HL-60 (cell line): ENCODE data around the gene EGFLAM.

ENCODE experiments used
- GABPA ChIP-seq: IDR thresholded peaks from 2 replicates; pipeline ENCODE4 v1.6.1; 2012; ENCODE audit warnings: low read depth
- POLR2AphosphoS5 ChIP-seq: IDR thresholded peaks from 2 replicates; pipeline ENCODE4 v1.6.1; 2012; ENCODE audit warnings: low read depth
- SPI1 ChIP-seq: IDR thresholded peaks from 2 replicates; pipeline ENCODE4 v1.6.1; 2012; ENCODE audit warnings: low read depth, mild to moderate bottlenecking, borderline replicate concordance
- TF ChIP-seq, protein P1 (sequence below): IDR thresholded peaks from one replicate; pipeline ENCODE4 v1.5.1; 2011; ENCODE audit warnings: low read length, control low read depth, inconsistent platforms; ENCODE audit not compliant: insufficient read depth
- TF ChIP-seq, protein P2 (sequence below): IDR thresholded peaks from 2 replicates; pipeline ENCODE4 v1.6.1; 2012; ENCODE audit warnings: low read depth; ENCODE audit not compliant: insufficient replicate concordance

DNA sequence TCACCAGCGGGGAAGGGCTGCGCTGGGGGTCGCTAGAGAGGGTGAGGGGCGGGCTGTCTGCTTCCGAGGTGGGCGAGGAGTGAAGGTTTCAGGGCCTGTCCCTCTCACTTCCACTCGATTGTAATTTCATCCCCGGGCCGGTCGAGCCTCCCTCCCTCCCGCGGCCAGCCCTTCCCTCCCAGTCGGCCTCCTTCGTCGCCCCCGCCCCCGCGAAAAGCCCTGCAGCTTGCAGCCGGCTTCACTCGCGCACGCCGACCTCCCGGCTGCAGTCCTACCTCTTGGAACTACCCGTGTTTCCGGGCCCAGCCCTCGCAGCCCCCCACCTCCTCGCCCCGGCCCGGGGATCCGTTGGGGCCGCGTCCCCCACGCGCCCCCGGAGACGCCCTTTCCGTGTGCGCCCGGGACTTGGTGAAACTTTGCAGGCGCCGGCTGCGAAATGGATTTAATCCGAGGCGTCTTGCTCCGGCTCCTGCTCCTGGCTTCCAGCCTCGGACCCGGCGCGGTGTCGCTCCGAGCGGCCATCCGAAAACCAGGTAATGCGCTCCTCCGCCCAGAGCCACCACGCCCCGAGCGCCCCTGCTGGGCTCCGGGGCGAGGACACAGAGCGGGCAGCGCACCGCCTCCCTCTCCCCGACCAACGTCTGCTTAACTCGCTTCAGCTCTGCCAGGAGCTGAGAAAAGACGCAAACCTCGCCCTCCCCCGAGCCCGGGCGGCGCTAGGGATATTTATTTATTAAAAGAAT is at the start of gene EGFLAM:
- TF ChIP-seq, protein P1, sequence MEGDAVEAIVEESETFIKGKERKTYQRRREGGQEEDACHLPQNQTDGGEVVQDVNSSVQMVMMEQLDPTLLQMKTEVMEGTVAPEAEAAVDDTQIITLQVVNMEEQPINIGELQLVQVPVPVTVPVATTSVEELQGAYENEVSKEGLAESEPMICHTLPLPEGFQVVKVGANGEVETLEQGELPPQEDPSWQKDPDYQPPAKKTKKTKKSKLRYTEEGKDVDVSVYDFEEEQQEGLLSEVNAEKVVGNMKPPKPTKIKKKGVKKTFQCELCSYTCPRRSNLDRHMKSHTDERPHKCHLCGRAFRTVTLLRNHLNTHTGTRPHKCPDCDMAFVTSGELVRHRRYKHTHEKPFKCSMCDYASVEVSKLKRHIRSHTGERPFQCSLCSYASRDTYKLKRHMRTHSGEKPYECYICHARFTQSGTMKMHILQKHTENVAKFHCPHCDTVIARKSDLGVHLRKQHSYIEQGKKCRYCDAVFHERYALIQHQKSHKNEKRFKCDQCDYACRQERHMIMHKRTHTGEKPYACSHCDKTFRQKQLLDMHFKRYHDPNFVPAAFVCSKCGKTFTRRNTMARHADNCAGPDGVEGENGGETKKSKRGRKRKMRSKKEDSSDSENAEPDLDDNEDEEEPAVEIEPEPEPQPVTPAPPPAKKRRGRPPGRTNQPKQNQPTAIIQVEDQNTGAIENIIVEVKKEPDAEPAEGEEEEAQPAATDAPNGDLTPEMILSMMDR: no peak
- TF ChIP-seq POLR2AphosphoS5 (no peak), GABPA (no peak), SPI1 (no peak)
- TF ChIP-seq, protein P2, sequence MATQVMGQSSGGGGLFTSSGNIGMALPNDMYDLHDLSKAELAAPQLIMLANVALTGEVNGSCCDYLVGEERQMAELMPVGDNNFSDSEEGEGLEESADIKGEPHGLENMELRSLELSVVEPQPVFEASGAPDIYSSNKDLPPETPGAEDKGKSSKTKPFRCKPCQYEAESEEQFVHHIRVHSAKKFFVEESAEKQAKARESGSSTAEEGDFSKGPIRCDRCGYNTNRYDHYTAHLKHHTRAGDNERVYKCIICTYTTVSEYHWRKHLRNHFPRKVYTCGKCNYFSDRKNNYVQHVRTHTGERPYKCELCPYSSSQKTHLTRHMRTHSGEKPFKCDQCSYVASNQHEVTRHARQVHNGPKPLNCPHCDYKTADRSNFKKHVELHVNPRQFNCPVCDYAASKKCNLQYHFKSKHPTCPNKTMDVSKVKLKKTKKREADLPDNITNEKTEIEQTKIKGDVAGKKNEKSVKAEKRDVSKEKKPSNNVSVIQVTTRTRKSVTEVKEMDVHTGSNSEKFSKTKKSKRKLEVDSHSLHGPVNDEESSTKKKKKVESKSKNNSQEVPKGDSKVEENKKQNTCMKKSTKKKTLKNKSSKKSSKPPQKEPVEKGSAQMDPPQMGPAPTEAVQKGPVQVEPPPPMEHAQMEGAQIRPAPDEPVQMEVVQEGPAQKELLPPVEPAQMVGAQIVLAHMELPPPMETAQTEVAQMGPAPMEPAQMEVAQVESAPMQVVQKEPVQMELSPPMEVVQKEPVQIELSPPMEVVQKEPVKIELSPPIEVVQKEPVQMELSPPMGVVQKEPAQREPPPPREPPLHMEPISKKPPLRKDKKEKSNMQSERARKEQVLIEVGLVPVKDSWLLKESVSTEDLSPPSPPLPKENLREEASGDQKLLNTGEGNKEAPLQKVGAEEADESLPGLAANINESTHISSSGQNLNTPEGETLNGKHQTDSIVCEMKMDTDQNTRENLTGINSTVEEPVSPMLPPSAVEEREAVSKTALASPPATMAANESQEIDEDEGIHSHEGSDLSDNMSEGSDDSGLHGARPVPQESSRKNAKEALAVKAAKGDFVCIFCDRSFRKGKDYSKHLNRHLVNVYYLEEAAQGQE: no peak
